NCI-H1105 treated with DMSO at 0.1 percent for 48 hours (cell line): ENCODE data around the gene KIF20B.

Experiments
- DNase-seq: peaks from one replicate; lab custom pipeline; 2025; lab: John Stamatoyannopoulos, UW

The KIF20B gene

DNA sequence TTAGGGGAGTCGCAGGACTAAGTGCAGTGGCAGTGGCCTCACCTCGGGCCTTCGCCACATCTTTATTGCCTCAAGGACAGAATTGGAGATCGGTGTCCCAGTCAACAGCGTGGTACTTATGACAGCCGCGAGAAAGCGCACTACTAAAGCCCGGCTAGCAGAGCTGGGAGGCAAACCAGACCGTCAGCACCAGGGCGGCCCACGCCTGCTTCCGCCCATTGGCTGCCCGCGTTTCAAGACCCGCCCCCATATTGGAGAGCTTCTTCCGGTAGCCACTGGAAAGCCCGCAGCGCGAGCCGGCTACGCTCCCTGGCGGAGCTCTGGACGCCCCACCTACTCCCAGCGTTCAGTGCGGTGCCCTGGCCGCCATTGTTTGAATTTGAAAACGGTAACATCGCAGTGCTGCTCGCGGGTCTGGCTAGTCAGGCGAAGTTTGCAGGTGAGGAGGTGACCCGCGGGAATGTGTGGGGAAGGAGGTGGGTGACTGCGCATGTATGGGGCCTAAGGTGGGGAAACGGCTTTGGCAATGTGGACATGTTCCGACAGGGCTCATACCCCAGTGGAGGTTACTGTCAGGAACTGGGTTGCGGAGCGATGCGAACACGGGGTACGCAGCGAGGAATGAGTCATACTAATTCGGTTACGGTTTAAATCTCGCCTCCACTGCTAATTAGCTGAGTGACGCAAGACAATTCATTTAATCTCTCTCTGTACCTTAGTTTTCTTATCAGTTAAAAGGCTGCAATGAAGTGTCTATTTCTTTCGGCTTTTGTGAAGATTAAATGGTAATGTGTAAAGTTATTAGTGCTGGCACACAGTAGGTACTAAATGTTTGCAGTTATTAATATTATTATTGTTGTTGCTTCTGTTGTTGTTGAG is at the start of gene KIF20B:
Gene KIF20B (plus strand): TSS at position 349 of the 879 bp plus-strand sequence. CDS start 3,705 bp downstream, outside the sequence.
- DNase-seq = peak; percentile 92

- DNase-seq = no peak
These were observed 49.3 kb upstream of the KIF20B start for GRCh38 chr10:89651916-89652573.

DNA sequence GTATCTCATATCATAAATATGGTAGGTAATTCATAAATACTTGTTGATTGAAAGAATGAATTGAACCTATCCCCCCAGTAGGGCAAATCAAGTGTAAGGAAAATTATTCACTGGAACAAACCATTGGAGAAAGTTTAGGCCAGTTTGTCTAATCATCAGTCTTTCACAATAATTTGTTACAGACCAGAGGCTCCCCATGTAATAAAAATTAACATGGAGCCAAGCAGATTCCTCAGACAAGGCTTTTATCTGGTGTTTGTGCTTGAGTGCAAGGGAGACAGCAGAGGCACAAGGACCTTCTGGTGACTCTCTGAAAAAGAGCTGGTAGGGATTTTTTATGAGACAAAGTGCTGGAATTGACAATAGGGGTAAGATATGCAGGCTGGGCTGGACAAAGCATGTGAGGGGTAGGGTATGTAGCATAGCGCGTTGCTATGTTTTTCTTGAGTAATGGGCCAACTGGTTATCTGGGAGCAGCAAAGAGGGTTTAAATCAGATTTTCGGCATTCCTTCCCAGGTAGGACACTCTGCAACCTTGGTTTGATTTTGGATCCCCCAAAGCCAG is 48.5 kb upstream of the KIF20B start:
- no peak for DNase-seq

DNA sequence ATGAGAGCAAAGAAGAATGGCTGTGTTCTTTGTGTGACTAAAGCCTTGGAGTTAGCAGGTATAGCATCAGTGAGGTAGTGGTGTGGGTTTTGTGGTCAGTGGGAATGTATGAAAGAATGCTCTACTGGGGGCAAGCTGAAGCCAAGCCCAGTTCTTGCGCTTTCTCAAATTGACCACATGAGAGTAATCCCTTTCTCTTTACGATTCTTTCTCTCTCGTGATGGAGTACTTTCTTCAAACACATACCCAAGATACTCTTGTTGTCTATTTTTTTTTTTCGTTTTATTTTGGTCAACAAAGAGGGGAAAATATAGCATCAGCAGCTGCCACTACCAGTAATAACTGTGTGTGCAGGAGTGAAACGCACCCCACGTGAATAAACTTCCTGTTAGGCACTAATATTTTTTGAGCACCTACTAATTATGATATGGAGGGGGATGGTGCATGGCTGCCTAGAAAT is 48.0 kb upstream of the KIF20B start:
- no peak for DNase-seq

- no peak for DNase-seq
These were observed 45.7 kb upstream of the KIF20B start for GRCh38 chr10:89655722-89656121.

DNA sequence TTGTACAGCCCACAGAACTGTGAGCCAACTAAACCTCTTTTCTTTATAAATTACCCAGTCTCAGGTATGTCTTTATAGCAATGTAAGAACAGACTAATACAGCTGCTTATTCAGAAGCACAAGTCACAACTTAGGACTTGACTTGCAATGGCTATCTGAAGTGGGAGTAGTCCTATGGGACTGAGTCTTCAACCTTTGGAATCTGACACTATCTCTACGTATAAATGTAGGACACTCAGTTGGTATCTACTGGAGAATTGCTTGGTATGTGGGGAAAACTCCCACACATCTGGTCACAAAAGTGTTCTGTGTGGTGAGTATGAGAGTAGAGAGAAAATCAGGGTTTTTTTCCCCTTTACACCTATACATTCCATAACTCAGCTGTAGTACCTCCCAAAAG is 44.1 kb upstream of the KIF20B start:
- DNase-seq = no peak

DNA sequence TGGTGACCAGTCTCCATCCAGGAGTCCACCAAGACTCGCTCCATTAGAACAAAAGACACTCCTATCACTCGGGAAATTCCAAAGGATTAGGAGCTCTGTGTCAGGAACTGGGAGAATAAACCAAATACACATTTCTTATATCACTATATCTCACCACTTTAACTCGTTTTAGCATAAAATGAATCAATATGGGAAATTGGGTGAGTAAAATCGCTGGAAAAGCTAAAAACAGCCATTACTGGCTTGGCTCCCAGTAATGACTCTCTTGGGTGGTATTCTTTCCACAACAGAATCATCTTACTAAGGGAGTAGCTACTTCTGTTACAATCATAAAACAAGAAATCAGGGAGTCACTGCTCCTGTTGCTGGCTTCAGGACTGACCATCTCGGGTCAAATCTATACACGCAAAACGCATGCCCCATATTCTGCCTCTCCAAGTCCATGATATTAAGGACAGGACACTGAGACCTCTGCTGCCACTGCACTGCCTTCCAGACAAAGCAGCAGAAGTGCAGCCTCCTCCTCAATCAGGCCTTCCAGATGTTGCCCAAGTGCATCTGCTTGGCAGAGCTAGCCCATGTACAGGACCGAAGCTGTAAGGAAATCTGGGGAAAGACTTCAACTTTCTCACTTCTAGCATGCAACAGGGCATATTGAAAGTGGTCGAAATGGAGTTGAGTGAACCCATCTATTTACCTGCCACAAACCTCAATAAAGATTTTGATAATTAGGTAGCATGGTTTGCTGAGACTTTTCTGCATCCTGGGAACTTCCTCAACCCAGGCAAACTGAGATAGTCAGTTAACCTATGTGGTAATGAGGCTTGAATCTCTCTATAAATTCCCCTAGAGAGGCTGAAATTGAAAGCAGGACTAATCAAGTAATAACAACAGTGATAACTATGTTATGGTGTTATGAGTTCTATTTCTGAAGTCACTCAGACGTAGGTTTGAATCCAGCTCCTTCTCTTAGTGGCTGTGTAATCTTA is 42.0 kb upstream of the KIF20B start:
- no peak for DNase-seq

- no peak for DNase-seq
These were observed 38.8 kb upstream of the KIF20B start for GRCh38 chr10:89662596-89662995.

DNA sequence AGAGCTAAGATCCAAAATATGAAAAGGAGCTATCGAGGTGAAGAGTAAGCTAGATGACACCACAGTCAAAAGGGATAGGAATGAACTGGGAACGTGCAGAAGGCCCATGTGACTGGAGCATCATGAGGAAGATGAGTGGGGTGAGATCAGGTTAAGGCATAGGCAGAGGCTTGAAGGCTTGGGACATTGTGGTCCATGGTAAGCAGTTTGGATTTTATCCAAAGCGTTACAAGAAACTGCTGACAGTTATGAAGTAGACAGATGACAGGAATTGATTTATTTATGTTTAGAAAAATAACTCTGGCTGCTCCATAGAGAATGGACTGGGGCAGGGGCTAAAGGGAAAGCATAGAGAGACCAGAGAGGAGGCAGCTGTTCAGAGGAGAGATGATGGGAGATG is 38.2 kb upstream of the KIF20B start:
- DNase-seq = no peak

GRCh38 chr10:89664203-89664602 is 37.2 kb upstream of the KIF20B start:
- no peak for DNase-seq

- DNase-seq = no peak
These were observed 36.1 kb upstream of the KIF20B start for GRCh38 chr10:89665302-89665701.

DNA sequence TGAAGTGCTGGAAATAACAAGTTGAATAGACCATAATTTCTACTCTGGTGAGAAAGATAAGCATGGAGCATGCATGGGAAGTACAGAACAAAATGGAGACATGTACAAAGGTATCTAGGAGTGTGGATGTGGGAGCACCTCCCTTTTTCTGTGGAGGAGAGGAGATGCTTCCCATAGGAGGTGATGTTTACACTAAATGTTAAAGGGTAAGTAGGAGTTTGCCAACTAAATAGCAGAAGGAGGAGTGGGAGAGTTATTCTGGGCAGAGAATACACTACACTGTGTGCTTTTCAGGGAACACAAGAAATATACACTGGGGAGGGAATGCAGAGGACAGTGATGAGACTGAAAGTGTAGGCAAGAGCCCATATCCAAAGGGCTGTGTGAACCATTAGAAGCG is 35.3 kb upstream of the KIF20B start:
- no peak for DNase-seq

GRCh38 chr10:89668386-89669071 is 32.9 kb upstream of the KIF20B start:
- DNase-seq = no peak

GRCh38 chr10:89669985-89670384 is 31.4 kb upstream of the KIF20B start:
- no peak for DNase-seq

DNA sequence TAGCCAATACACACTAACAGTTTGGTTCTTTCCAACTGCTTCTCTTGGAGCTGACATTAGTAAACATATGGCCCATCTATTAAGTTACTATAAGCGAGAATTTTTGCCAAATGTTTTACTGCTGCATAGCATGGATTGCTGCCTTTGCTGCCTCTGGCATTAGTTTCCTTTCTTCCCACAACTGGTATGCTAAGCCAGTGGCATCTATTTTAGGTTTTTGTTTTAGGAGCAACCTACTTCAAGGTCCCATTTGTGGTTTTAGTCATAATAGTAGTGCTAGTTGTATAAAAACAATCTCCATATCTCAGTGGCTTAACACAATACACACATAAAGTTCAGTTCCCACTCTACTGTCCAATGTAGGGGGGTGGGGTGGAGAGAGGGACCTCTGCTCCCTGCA is 30.5 kb upstream of the KIF20B start:
- no peak for DNase-seq

DNA sequence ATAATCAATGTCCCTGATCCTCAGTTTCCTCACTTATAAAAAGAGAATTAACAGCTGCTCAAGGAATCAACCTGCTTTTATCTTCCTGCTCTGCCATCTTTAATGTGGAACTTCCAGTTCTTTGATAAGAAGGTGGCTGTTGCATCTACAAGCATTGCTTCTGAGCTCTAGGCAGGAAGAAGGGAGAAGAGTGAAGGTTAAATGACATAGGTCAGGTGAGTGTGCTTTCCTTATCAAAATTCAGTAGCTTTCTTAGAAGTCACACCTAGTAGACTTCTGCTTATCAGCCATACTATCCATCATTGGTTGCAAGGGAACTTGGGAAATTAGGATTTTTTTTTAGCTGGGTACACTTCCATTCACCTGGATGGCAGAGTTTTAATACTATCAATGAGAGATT is 24.0 kb upstream of the KIF20B start:
- no peak for DNase-seq

DNA sequence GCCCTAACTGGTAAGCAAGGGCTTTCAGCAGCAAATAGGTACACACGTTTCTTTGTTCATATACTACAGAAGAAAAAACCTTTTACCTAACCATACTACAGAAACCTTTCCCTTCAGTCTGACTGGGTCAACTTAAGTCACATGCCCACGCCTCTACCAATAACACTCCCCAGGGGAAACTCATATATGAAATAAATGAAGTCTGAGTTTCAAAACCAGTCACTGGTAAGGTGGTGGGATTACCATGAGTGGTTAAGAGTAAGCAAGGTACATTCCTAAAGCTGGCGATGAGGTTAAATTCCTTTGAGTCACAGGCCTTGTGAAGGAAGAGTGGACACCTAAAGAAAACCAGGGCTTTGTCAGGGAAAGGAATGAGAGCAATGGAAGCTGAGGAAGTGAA is 21.4 kb upstream of the KIF20B start:
- no peak for DNase-seq

DNA sequence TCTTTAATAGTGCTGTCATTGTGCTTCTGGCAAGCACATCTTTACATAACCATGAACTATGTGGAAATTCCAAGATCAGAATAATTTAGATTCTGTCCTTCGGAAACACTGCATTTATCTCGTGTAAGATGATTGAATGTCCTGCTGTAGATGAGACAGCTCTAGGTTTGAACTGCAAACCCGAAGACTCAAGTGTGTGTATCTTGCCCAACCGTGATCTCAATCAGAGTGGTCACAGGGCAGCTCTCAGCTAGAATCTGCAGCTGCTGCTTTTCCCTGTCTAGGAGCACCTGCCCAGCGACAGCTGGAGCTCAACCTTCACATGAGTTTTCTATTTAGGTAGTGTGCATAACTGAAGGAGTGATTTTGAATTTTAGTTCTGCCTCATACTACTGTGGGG is 17.5 kb upstream of the KIF20B start:
- DNase-seq = peak; percentile 21

DNA sequence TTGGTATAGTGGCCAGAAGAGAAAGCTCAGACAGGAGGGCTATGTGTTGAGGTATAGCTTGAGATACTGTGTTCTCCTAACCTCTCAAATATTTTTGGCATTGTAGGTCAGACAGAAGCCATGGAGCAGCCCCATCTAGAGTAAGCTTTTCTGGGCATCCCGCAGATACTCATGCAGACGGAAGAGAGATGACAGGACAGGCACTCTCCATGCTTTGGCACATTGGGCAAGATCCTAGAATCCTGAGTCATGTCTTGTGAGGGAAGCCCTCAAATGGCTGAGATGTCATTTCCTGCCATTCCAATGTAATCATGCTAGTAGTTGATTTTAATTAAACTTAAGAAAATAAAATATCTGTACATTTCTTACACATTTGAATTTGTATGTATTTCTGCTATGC is 16.8 kb upstream of the KIF20B start:
- DNase-seq = no peak

- no peak for DNase-seq
These were observed 15.5 kb upstream of the KIF20B start for GRCh38 chr10:89685936-89686335.

DNA sequence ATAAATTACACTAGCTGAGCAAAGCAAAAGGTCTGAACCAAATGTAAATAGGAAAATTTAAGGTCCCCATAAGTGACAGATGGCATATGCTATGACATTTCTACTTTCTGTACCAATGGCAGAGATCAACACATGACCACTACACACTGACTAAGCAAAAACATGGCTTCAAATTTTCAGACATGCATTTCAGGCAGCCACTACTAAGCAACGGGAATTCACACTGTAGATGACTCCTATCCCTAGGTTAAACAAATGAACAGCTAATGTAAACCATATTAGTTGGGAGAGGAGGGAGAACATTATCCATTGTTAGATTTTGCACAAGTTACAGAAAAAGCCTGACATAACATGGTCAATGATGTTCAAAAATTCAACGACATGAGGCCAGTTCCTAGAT is 11.4 kb upstream of the KIF20B start:
- DNase-seq = no peak
